ENCODE results near the gene KISS1R. TPM values are rescaled to one million over a fixed set of nuclear protein-coding genes. Genes with fewer than 3 reads are reported as not detected.

Gene KISS1R
- total and polyA plus RNA-seq, 4 donors = not detected

DNA sequence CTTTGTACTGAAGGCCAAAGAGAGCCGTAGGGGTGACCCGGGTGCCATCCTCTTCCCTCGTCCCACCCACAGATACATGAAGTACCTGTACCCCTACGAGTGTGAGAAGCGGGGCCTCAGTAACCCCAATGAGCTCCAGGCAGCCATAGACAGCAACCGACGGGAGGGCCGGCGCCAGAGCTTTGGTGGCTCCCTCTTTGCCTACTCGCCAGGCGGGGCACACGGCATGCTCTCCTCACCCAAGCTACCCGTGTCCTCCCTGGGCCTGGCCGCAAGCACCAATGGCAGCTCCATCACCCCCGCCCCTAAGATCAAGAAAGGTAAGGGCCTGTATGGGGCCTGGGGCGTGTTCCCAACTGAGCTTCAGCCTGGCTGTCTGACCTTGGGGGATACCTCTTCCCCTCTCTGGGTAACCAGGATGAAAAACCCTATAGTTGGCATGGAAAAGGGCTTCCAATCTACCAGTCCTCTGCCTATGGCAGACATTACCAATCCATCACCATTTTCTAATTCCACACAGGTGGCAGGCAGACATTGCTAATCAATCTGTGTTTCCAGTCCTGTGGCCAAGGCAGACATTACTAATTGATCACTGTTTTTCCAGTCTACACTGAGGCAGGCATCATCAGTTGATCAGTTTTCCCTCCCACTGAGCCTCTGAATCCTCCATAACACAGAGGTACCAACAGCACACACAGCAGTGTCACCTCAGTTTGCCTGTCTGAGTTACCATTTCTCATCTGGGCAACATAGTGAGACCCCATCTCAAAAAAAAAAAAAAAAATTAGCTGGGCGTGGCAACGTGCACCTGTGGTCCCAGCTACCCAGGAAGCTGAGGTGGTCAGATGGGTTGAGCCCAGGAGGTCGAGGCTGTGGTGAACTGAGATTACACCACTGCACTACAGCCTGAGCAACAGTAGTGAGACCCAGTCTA lies 47.9 kb downstream of the KISS1R start:
- no peak for DNase-seq

DNA sequence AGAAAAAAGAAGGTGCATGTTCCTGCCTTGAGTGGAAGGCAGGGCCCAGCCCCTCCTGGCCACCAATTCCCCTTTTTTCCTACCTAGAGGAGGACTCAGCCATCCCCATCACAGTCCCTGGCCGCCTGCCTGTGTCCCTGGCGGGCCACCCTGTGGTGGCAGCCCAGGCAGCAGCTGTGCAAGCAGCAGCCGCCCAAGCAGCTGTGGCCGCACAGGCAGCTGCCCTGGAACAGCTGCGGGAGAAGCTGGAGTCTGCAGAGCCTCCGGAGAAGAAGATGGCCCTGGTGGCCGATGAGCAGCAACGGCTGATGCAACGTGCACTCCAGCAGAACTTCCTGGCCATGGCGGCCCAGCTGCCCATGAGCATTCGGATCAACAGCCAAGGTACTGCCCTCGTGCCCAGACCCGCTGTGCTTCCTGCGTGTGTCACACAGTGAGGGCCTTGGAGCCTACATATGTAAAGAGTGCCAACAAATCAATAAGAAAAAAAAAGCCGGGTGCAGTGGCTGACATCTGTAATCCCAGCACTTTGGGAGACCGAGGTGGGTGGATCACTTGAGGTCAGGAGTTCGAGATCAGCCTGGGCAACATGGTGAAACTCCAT lies 49.5 kb downstream of the KISS1R start:
- ATAC-seq (ENCODE audit: low FRiP score) (no peak), DNase-seq (no peak)
- Histone ChIP-seq H3K9me3 (ENCODE audit: control insufficient read depth, low read length) (peaks cover 3% of the 10 kb centered on the region), H3K4me1 (ENCODE audit: control insufficient read depth in 1 of 2, insufficient read depth in 2 of 2, low read length in 2 of 2) (no peaks in the 10 kb centered on the region), H3K4me3 (ENCODE audit: low read length in 2 of 2) (no peak overlapping the region), H3K36me3 (ENCODE audit: control insufficient read depth in 1 of 2, insufficient read depth in 2 of 2, low read length in 1 of 2) (no peaks in the 10 kb centered on the region), H3K27me3 (ENCODE audit: control insufficient read depth in 1 of 2, insufficient read depth in 2 of 2, low read length in 1 of 2) (no peaks in the 10 kb centered on the region), H3K27ac (ENCODE audit: low read depth in 1 of 2, low read length in 2 of 2) (no peak overlapping the region)
- intact Hi-C loops (cut with DNase I) = no loop called here
- WGBS, 2 donors = 95 to 97% methylated on average over 16 to 17 of the region's 17 CpGs

More for the DNA sequence above, 47.9 kb downstream of the KISS1R start:
- Histone ChIP-seq H3K4me1 (ENCODE audit: control insufficient read depth in 1 of 2, insufficient read depth in 2 of 2, low read length in 2 of 2) (no peaks in the 10 kb centered on the region), H3K9me3 (ENCODE audit: control insufficient read depth, low read length) (peaks cover 2% of the 10 kb centered on the region), H3K36me3 (ENCODE audit: control insufficient read depth in 1 of 2, insufficient read depth in 2 of 2, low read length in 1 of 2) (no peaks in the 10 kb centered on the region), H3K27ac (ENCODE audit: low read depth in 1 of 2, low read length in 2 of 2) (no peak overlapping the region), H3K27me3 (ENCODE audit: control insufficient read depth in 1 of 2, insufficient read depth in 2 of 2, low read length in 1 of 2) (no peaks in the 10 kb centered on the region), H3K4me3 (ENCODE audit: low read length in 2 of 2) (no peak overlapping the region)
- WGBS, 2 donors = 97 to 98% methylated on average over 19 of the region's 19 CpGs
- ATAC-seq (ENCODE audit: low FRiP score) = no peak
- intact Hi-C loops (cut with DNase I) = no loop called here

Other genes starting within 250 kb of the KISS1R start
- 100 to 1,000 TPM; 116 to 134 TPM for gene FSTL3, start 240.9 kb upstream of the KISS1R start, total RNA-seq
- 10 to 100 TPM; 40.6 to 80.1 TPM for gene FSTL3, start 240.9 kb upstream of the KISS1R start, polyA plus RNA-seq
- gene PRSS57, start 221.9 kb upstream of the KISS1R start, total RNA-seq = not detected
- gene PRSS57, start 221.9 kb upstream of the KISS1R start, polyA plus RNA-seq = not detected
- gene PALM, start 208.4 kb upstream of the KISS1R start, total RNA-seq = 10 to 100 TPM; 27.5 to 75.1 TPM
- 1 to 10 TPM in 1 of 2 donors, under 1 TPM in 1; 0.59 to 2.5 TPM for gene PALM, start 208.4 kb upstream of the KISS1R start, polyA plus RNA-seq
- under 1 TPM in 1 of 2 donors, not detected in 1; 0.12 TPM for gene MISP, start 166.2 kb upstream of the KISS1R start, total RNA-seq
- gene MISP, start 166.2 kb upstream of the KISS1R start, polyA plus RNA-seq = 10 to 100 TPM in 1 of 2 donors, 1 to 10 TPM in 1; 1.0 to 53.3 TPM
- gene PTBP1, start 119.9 kb upstream of the KISS1R start, total RNA-seq = 100 to 1,000 TPM; 192 to 218 TPM
- 10 to 100 TPM; 46.7 to 90.4 TPM for gene PTBP1, start 119.9 kb upstream of the KISS1R start, polyA plus RNA-seq
- gene PLPPR3, start 95.4 kb upstream of the KISS1R start, total RNA-seq = not detected
- gene PLPPR3, start 95.4 kb upstream of the KISS1R start, polyA plus RNA-seq = not detected
- gene AZU1, start 89.5 kb upstream of the KISS1R start, total RNA-seq = under 1 TPM in 1 of 2 donors, not detected in 1; 0.72 TPM
- gene AZU1, start 89.5 kb upstream of the KISS1R start, polyA plus RNA-seq = under 1 TPM in 1 of 2 donors, not detected in 1; 0.49 TPM
- gene PRTN3, start 76.3 kb upstream of the KISS1R start, total RNA-seq = not detected
- gene PRTN3, start 76.3 kb upstream of the KISS1R start, polyA plus RNA-seq = not detected
- 1 to 10 TPM in 1 of 2 donors, not detected in 1; 2.0 TPM for gene ELANE, start 65.0 kb upstream of the KISS1R start, total RNA-seq
- not detected for gene ELANE, start 65.0 kb upstream of the KISS1R start, polyA plus RNA-seq
- 100 to 1,000 TPM; 104 to 354 TPM for gene CFD, start 57.7 kb upstream of the KISS1R start, total RNA-seq
- 10 to 100 TPM in 1 of 2 donors, 1 to 10 TPM in 1; 3.3 to 23.9 TPM for gene CFD, start 57.7 kb upstream of the KISS1R start, polyA plus RNA-seq
- 10 to 100 TPM; 31.5 to 36.5 TPM for gene MED16, start 24.1 kb upstream of the KISS1R start, total RNA-seq
- gene MED16, start 24.1 kb upstream of the KISS1R start, polyA plus RNA-seq = 100 to 1,000 TPM in 1 of 2 donors, 10 to 100 TPM in 1; 22.9 to 165 TPM
- gene RNU6-9, start 23.8 kb upstream of the KISS1R start, total RNA-seq = not detected
- gene RNU6-9, start 23.8 kb upstream of the KISS1R start, polyA plus RNA-seq = not detected
- gene R3HDM4, start 4.1 kb upstream of the KISS1R start, total RNA-seq = 10 to 100 TPM; 41.6 to 43.8 TPM
- 10 to 100 TPM; 19.7 to 36.2 TPM for gene R3HDM4, start 4.1 kb upstream of the KISS1R start, polyA plus RNA-seq
- 10 to 100 TPM in 1 of 2 donors, 1 to 10 TPM in 1; 9.3 to 13.8 TPM for gene ARID3A, start 8.7 kb downstream of the KISS1R start, total RNA-seq
- gene ARID3A, start 8.7 kb downstream of the KISS1R start, polyA plus RNA-seq = 1 to 10 TPM in 1 of 2 donors, under 1 TPM in 1; 0.97 to 1.3 TPM
- gene WDR18, start 67.0 kb downstream of the KISS1R start, total RNA-seq = 10 to 100 TPM; 15.5 to 16.1 TPM
- 10 to 100 TPM; 20.9 to 68.8 TPM for gene WDR18, start 67.0 kb downstream of the KISS1R start, polyA plus RNA-seq
- 1 to 10 TPM in 1 of 2 donors, under 1 TPM in 1; 0.10 to 1.3 TPM for gene GRIN3B, start 83.1 kb downstream of the KISS1R start, total RNA-seq
- not detected for gene GRIN3B, start 83.1 kb downstream of the KISS1R start, polyA plus RNA-seq
- 100 to 1,000 TPM; 118 to 142 TPM for gene TMEM259, start 103.8 kb downstream of the KISS1R start, total RNA-seq
- 100 to 1,000 TPM in 1 of 2 donors, 10 to 100 TPM in 1; 50.1 to 434 TPM for gene TMEM259, start 103.8 kb downstream of the KISS1R start, polyA plus RNA-seq
- gene RNU6-2, start 104.2 kb downstream of the KISS1R start, total RNA-seq = not detected
- not detected for gene RNU6-2, start 104.2 kb downstream of the KISS1R start, polyA plus RNA-seq
- gene CNN2, start 109.3 kb downstream of the KISS1R start, total RNA-seq = 100 to 1,000 TPM; 142 to 185 TPM
- gene CNN2, start 109.3 kb downstream of the KISS1R start, polyA plus RNA-seq = 100 to 1,000 TPM in 1 of 2 donors, 10 to 100 TPM in 1; 53.2 to 141 TPM
- 10 to 100 TPM in 1 of 2 donors, 1 to 10 TPM in 1; 9.5 to 20.6 TPM for gene ABCA7, start 122.8 kb downstream of the KISS1R start, total RNA-seq
- 1 to 10 TPM; 1.9 to 7.6 TPM for gene ABCA7, start 122.8 kb downstream of the KISS1R start, polyA plus RNA-seq
- gene ARHGAP45, start 149.8 kb downstream of the KISS1R start, total RNA-seq = 10 to 100 TPM; 15.3 to 38.6 TPM
- gene ARHGAP45, start 149.8 kb downstream of the KISS1R start, polyA plus RNA-seq = 10 to 100 TPM in 1 of 2 donors, 1 to 10 TPM in 1; 7.4 to 21.8 TPM
- 10 to 100 TPM; 83.5 to 95.6 TPM for gene POLR2E, start 178.0 kb downstream of the KISS1R start, total RNA-seq
- gene POLR2E, start 178.0 kb downstream of the KISS1R start, polyA plus RNA-seq = 100 to 1,000 TPM in 1 of 2 donors, 10 to 100 TPM in 1; 91.5 to 116 TPM
- gene GPX4, start 186.7 kb downstream of the KISS1R start, total RNA-seq = 100 to 1,000 TPM; 165 to 236 TPM
- gene GPX4, start 186.7 kb downstream of the KISS1R start, polyA plus RNA-seq = 100 to 1,000 TPM; 696 to 786 TPM

Measured in aorta (tissue), 5 donors.